ENCODE data around the gene SLC6A11.

SLC6A11 gene

GRCh38 chr3:10890665-10891064 lies 74.6 kb downstream of the SLC6A11 start:
- no peaks in the 10 kb centered on the region for H3K79me2 ChIP-seq
- no peak overlapping the region for H3K9ac ChIP-seq
- no peaks in the 10 kb centered on the region for H3K4me1 ChIP-seq
- H3K27me3 ChIP-seq (ENCODE audit: control insufficient read depth, insufficient read depth, low read length) = no peaks in the 10 kb centered on the region
- H3K36me3 ChIP-seq (ENCODE audit: control insufficient read depth, insufficient read depth, low read length) = no peaks in the 10 kb centered on the region
- no peaks in the 10 kb centered on the region for H3K9me3 ChIP-seq (ENCODE audit: control insufficient read depth, low read length)
- TF ChIP-seq CTCF (IDR thresholded peaks at IDR 0.05) = no peak
- no peak overlapping the region for H3K27ac ChIP-seq
- H3K4me3 ChIP-seq (ENCODE audit: low read depth, low read length) = no peak overlapping the region
- no peak overlapping the region for H3K4me2 ChIP-seq (ENCODE audit: low read length)
- no peak overlapping the region for H2AFZ ChIP-seq

- H3K9ac ChIP-seq = no peak overlapping the region
- no peaks in the 10 kb centered on the region for H3K27me3 ChIP-seq (ENCODE audit: control insufficient read depth, insufficient read depth, low read length)
- H3K36me3 ChIP-seq (ENCODE audit: control insufficient read depth, insufficient read depth, low read length) = no peaks in the 10 kb centered on the region
- H3K4me1 ChIP-seq = no peaks in the 10 kb centered on the region
- no peak for TF ChIP-seq CTCF (IDR thresholded peaks at IDR 0.05)
- H3K9me3 ChIP-seq (ENCODE audit: control insufficient read depth, low read length) = no peaks in the 10 kb centered on the region
- H2AFZ ChIP-seq = no peak overlapping the region
- no peak overlapping the region for H3K4me3 ChIP-seq (ENCODE audit: low read depth, low read length)
- no peaks in the 10 kb centered on the region for H3K79me2 ChIP-seq
- no peak overlapping the region for H3K4me2 ChIP-seq (ENCODE audit: low read length)
- no peak overlapping the region for H3K27ac ChIP-seq
Measured at GRCh38 chr3:10892622-10893021, 76.6 kb downstream of the SLC6A11 start.

- Histone ChIP-seq H3K9me3 (ENCODE audit: control insufficient read depth, low read length) (no peaks in the 10 kb centered on the region), H3K4me2 (ENCODE audit: low read length) (no peak overlapping the region)
- TF ChIP-seq CTCF (IDR thresholded peaks at IDR 0.05) = no peak
Measured at GRCh38 chr3:10901296-10901945, 85.4 kb downstream of the SLC6A11 start.

GRCh38 chr3:10907262-10907661 lies 91.2 kb downstream of the SLC6A11 start:
- Histone ChIP-seq H3K4me2 (ENCODE audit: low read length) (no peak overlapping the region), H3K27me3 (ENCODE audit: control insufficient read depth, insufficient read depth, low read length) (no peaks in the 10 kb centered on the region)
- TF ChIP-seq CTCF (IDR thresholded peaks at IDR 0.05) = no peak

More at GRCh38 chr3:10901296-10901945, 85.4 kb downstream of the SLC6A11 start:
- H3K4me1 ChIP-seq = no peaks in the 10 kb centered on the region
- no peaks in the 10 kb centered on the region for H3K36me3 ChIP-seq (ENCODE audit: control insufficient read depth, insufficient read depth, low read length)
- H3K27ac ChIP-seq = no peak overlapping the region
- H2AFZ ChIP-seq = no peak overlapping the region
- H3K79me2 ChIP-seq = no peaks in the 10 kb centered on the region
- H3K27me3 ChIP-seq (ENCODE audit: control insufficient read depth, insufficient read depth, low read length) = no peaks in the 10 kb centered on the region
- no peak overlapping the region for H3K4me3 ChIP-seq (ENCODE audit: low read depth, low read length)
- no peak overlapping the region for H3K9ac ChIP-seq

GRCh38 chr3:10910367-10910766 lies 94.3 kb downstream of the SLC6A11 start:
- H3K9ac ChIP-seq = no peak overlapping the region
- no peak overlapping the region for H3K4me3 ChIP-seq (ENCODE audit: low read depth, low read length)
- no peak overlapping the region for H3K27ac ChIP-seq
- H3K36me3 ChIP-seq (ENCODE audit: control insufficient read depth, insufficient read depth, low read length) = no peaks in the 10 kb centered on the region
- peaks cover 4% of the 10 kb centered on the region for H3K9me3 ChIP-seq (ENCODE audit: control insufficient read depth, low read length)
- no peaks in the 10 kb centered on the region for H3K27me3 ChIP-seq (ENCODE audit: control insufficient read depth, insufficient read depth, low read length)
- no peak overlapping the region for H3K4me2 ChIP-seq (ENCODE audit: low read length)
- TF ChIP-seq CTCF (IDR thresholded peaks at IDR 0.05) = no peak
- H2AFZ ChIP-seq = no peak overlapping the region
- H3K79me2 ChIP-seq = no peaks in the 10 kb centered on the region
- no peaks in the 10 kb centered on the region for H3K4me1 ChIP-seq

More at GRCh38 chr3:10907262-10907661, 91.2 kb downstream of the SLC6A11 start:
- Histone ChIP-seq H3K27ac (no peak overlapping the region), H2AFZ (no peak overlapping the region), H3K4me1 (no peaks in the 10 kb centered on the region), H3K79me2 (no peaks in the 10 kb centered on the region), H3K9me3 (ENCODE audit: control insufficient read depth, low read length) (peaks cover 4% of the 10 kb centered on the region), H3K4me3 (ENCODE audit: low read depth, low read length) (no peak overlapping the region), H3K9ac (no peak overlapping the region), H3K36me3 (ENCODE audit: control insufficient read depth, insufficient read depth, low read length) (no peaks in the 10 kb centered on the region)
